ENCODE data around the gene FAIM2. TPM values are rescaled to one million over a fixed set of nuclear protein-coding genes. Genes with fewer than 3 reads are reported as not detected.
A peak's percentile ranks its signal among the peaks of the same experiment; 100 is the strongest.

FAIM2 gene
- total and polyA plus RNA-seq, 2 donors: 7.4 to 9.1 TPM

GRCh38 chr12:49853671-49854070 lies 50.0 kb downstream of the FAIM2 start:
- Histone ChIP-seq H3K36me3 (ENCODE audit: insufficient read depth) (no peaks in the 10 kb centered on the region), H3K4me3 (ENCODE audit: low read depth, low read length) (no peak overlapping the region), H3K27ac (ENCODE audit: low read depth) (no peak overlapping the region), H3K4me1 (ENCODE audit: insufficient read depth) (no peaks in the 10 kb centered on the region)
- DNase-seq (ENCODE audit: extremely low spot score): no peak
- 63% methylated on average over 2 of the region's 2 CpGs for WGBS

- Histone ChIP-seq H3K36me3 (ENCODE audit: insufficient read depth) (no peaks in the 10 kb centered on the region), H3K4me1 (ENCODE audit: insufficient read depth) (no peaks in the 10 kb centered on the region), H3K27ac (ENCODE audit: low read depth) (no peak overlapping the region), H3K4me3 (ENCODE audit: low read depth, low read length) (no peak overlapping the region)
- no peak for DNase-seq (ENCODE audit: extremely low spot score)
- WGBS: 63% methylated on average over 2 of the region's 2 CpGs
These were observed 56.5 kb downstream of the FAIM2 start for GRCh38 chr12:49847161-49847560.

- 86% methylated on average over 2 of the region's 2 CpGs for WGBS
- DNase-seq (ENCODE audit: extremely low spot score): no peak
- H3K4me1 ChIP-seq (ENCODE audit: insufficient read depth): no peaks in the 10 kb centered on the region
- H3K27ac ChIP-seq (ENCODE audit: low read depth): no peak overlapping the region
- no peaks in the 10 kb centered on the region for H3K36me3 ChIP-seq (ENCODE audit: insufficient read depth)
- no peak overlapping the region for H3K4me3 ChIP-seq (ENCODE audit: low read depth, low read length)
These were observed 57.7 kb downstream of the FAIM2 start for GRCh38 chr12:49846032-49846431.

- Histone ChIP-seq H3K4me3 (ENCODE audit: low read depth, low read length) (no peak overlapping the region), H3K36me3 (ENCODE audit: insufficient read depth) (no peaks in the 10 kb centered on the region), H3K27ac (ENCODE audit: low read depth) (no peak overlapping the region), H3K4me1 (ENCODE audit: insufficient read depth) (no peaks in the 10 kb centered on the region)
- 92% methylated on average over 4 of the region's 4 CpGs for WGBS
- no peak for DNase-seq (ENCODE audit: extremely low spot score)
These were observed 59.7 kb downstream of the FAIM2 start for GRCh38 chr12:49843876-49844437.

GRCh38 chr12:49843411-49843810 lies 60.3 kb downstream of the FAIM2 start:
- no peak for DNase-seq (ENCODE audit: extremely low spot score)
- 84% methylated on average over 7 of the region's 7 CpGs for WGBS
- H3K36me3 ChIP-seq (ENCODE audit: insufficient read depth): no peaks in the 10 kb centered on the region
- H3K4me3 ChIP-seq (ENCODE audit: low read depth, low read length): peak overlapping the region; percentile 43
- no peak overlapping the region for H3K27ac ChIP-seq (ENCODE audit: low read depth)
- H3K4me1 ChIP-seq (ENCODE audit: insufficient read depth): no peaks in the 10 kb centered on the region

GRCh38 chr12:49842519-49843352 lies 61.0 kb downstream of the FAIM2 start, which contains the start of gene BCDIN3D:
BCDIN3D (minus strand) TSS chr12:49843106; CDS start chr12:49843087, 19 bp downstream.
- WGBS: under 1% methylated on average over 55 of the region's 55 CpGs
- no peaks in the 10 kb centered on the region for H3K4me1 ChIP-seq (ENCODE audit: insufficient read depth)
- peak; percentile 83 for DNase-seq (ENCODE audit: extremely low spot score)
- peak within 1 kb of the TSS; percentile 86 for H3K27ac ChIP-seq (ENCODE audit: low read depth)
- H3K36me3 ChIP-seq (ENCODE audit: insufficient read depth): no peaks in the 10 kb centered on the region
- peak within 1 kb of the TSS; percentile 43 for H3K4me3 ChIP-seq (ENCODE audit: low read depth, low read length)

GRCh38 chr12:49838973-49839633 lies 64.6 kb downstream of the FAIM2 start:
- DNase-seq (ENCODE audit: extremely low spot score): no peak
- WGBS: 71% methylated on average over 3 of the region's 3 CpGs
- H3K4me3 ChIP-seq (ENCODE audit: low read depth, low read length): no peak overlapping the region
- H3K27ac ChIP-seq (ENCODE audit: low read depth): no peak overlapping the region
- H3K4me1 ChIP-seq (ENCODE audit: insufficient read depth): no peaks in the 10 kb centered on the region
- H3K36me3 ChIP-seq (ENCODE audit: insufficient read depth): no peaks in the 10 kb centered on the region

GRCh38 chr12:49832836-49833421 lies 70.8 kb downstream of the FAIM2 start:
- WGBS: 65% methylated on average over 5 of the region's 5 CpGs
- Histone ChIP-seq H3K4me3 (ENCODE audit: low read depth, low read length) (no peak overlapping the region), H3K4me1 (ENCODE audit: insufficient read depth) (no peaks in the 10 kb centered on the region), H3K36me3 (ENCODE audit: insufficient read depth) (no peaks in the 10 kb centered on the region), H3K27ac (ENCODE audit: low read depth) (no peak overlapping the region)
- no peak for DNase-seq (ENCODE audit: extremely low spot score)

- WGBS: 94% methylated on average over 2 of the region's 2 CpGs
- H3K4me1 ChIP-seq (ENCODE audit: insufficient read depth): no peaks in the 10 kb centered on the region
- no peak overlapping the region for H3K27ac ChIP-seq (ENCODE audit: low read depth)
- no peaks in the 10 kb centered on the region for H3K36me3 ChIP-seq (ENCODE audit: insufficient read depth)
- no peak for DNase-seq (ENCODE audit: extremely low spot score)
- no peak overlapping the region for H3K4me3 ChIP-seq (ENCODE audit: low read depth, low read length)
These were observed 72.0 kb downstream of the FAIM2 start for GRCh38 chr12:49831717-49832116.

- under 1% methylated on average over 61 of the region's 61 CpGs for WGBS
- Histone ChIP-seq H3K4me3 (ENCODE audit: low read depth, low read length) (peak within 1 kb of the TSS; percentile 93), H3K36me3 (ENCODE audit: insufficient read depth) (no peaks in the 10 kb centered on the region), H3K4me1 (ENCODE audit: insufficient read depth) (no peaks in the 10 kb centered on the region), H3K27ac (ENCODE audit: low read depth) (peak within 1 kb of the TSS; percentile 64)
- peak; percentile 92 for DNase-seq (ENCODE audit: extremely low spot score)
These were observed 75.3 kb downstream of the FAIM2 start, which contains the start of gene NCKAP5L for GRCh38 chr12:49828133-49829091. NCKAP5L (minus strand) TSS chr12:49828413; CDS start chr12:49804044, 24,369 bp downstream.

GRCh38 chr12:49827401-49828099 lies 76.2 kb downstream of the FAIM2 start:
- H3K4me3 ChIP-seq (ENCODE audit: low read depth, low read length): peak overlapping the region; percentile 93
- H3K4me1 ChIP-seq (ENCODE audit: insufficient read depth): no peaks in the 10 kb centered on the region
- H3K36me3 ChIP-seq (ENCODE audit: insufficient read depth): no peaks in the 10 kb centered on the region
- DNase-seq (ENCODE audit: extremely low spot score): no peak
- H3K27ac ChIP-seq (ENCODE audit: low read depth): no peak overlapping the region
- 2% methylated on average over 38 of the region's 38 CpGs for WGBS

GRCh38 chr12:49827051-49827400 lies 76.7 kb downstream of the FAIM2 start:
- DNase-seq (ENCODE audit: extremely low spot score): no peak
- H3K27ac ChIP-seq (ENCODE audit: low read depth): no peak overlapping the region
- H3K36me3 ChIP-seq (ENCODE audit: insufficient read depth): no peaks in the 10 kb centered on the region
- H3K4me3 ChIP-seq (ENCODE audit: low read depth, low read length): peak overlapping the region; percentile 93
- 43% methylated on average over 6 of the region's 6 CpGs for WGBS
- H3K4me1 ChIP-seq (ENCODE audit: insufficient read depth): no peaks in the 10 kb centered on the region
